ENCODE data around the gene FBXW11. TPM values are rescaled to one million over a fixed set of nuclear protein-coding genes. Genes with fewer than 3 reads are reported as not detected.

Gene FBXW11
- total and polyA plus RNA-seq, 2 of the 13 experiments (the other 11 are each of a cell fraction or from before 2014, with no cell fraction given) = 31.7 to 53.6 TPM

- TF ChIP-seq ARID5B (CRISPR knock-in tag; IDR thresholded peaks at IDR 0.05) (no peak), ZNF879 (CRISPR knock-in tag; IDR thresholded peaks at IDR 0.05) (no peak), HMG20A (CRISPR knock-in tag; IDR thresholded peaks at IDR 0.05; ENCODE audit: borderline replicate concordance) (no peak), PPARG (CRISPR knock-in tag; conservative IDR thresholded peaks at IDR 0.05) (no peak), NR2F2 (IDR thresholded peaks at IDR 0.05; ENCODE audit: borderline replicate concordance, low read depth) (no peak), ZBED4 (CRISPR knock-in tag; IDR thresholded peaks at IDR 0.05; ENCODE audit: borderline replicate concordance) (no peak), CREM (IDR thresholded peaks at IDR 0.05) (no peak), CREM (CRISPR knock-in tag; IDR thresholded peaks at IDR 0.05) (no peak), ZNF724P (CRISPR knock-in tag; IDR thresholded peaks at IDR 0.05; ENCODE audit: borderline replicate concordance) (no peak)
Observed at GRCh38 chr5:171906066-171906570, 100.3 kb downstream of the FBXW11 start (continued).

All from HepG2 (cell line).